HFF-Myc (cell line): ENCODE results near the gene EEPD1.

Experiments used
- DNase-seq: peaks from one replicate; pipeline ENCODE4 v3.0.0-alpha.2; 2011; ENCODE audit warnings: low read depth; ENCODE audit errors: extremely low read depth
- H3K4me3 ChIP-seq: replicated peaks from 2 replicates; pipeline ENCODE4 v1.5.1; 2011; ENCODE audit warnings: low read depth, mild to moderate bottlenecking, control low read depth, low read length
- TF ChIP-seq, protein P1 (sequence below): IDR thresholded peaks from 2 replicates; pipeline ENCODE4 v1.5.1; 2012; ENCODE audit warnings: mild to moderate bottlenecking, low read depth, low read length, control low read depth; ENCODE audit errors: missing control alignments

Gene EEPD1

GRCh38 chr7:36273836-36274235, 120.8 kb downstream of the EEPD1 start:
- H3K4me3 ChIP-seq, result no peak overlapping the region
- TF ChIP-seq, protein P1, sequence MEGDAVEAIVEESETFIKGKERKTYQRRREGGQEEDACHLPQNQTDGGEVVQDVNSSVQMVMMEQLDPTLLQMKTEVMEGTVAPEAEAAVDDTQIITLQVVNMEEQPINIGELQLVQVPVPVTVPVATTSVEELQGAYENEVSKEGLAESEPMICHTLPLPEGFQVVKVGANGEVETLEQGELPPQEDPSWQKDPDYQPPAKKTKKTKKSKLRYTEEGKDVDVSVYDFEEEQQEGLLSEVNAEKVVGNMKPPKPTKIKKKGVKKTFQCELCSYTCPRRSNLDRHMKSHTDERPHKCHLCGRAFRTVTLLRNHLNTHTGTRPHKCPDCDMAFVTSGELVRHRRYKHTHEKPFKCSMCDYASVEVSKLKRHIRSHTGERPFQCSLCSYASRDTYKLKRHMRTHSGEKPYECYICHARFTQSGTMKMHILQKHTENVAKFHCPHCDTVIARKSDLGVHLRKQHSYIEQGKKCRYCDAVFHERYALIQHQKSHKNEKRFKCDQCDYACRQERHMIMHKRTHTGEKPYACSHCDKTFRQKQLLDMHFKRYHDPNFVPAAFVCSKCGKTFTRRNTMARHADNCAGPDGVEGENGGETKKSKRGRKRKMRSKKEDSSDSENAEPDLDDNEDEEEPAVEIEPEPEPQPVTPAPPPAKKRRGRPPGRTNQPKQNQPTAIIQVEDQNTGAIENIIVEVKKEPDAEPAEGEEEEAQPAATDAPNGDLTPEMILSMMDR, result no peak
- no peak for DNase-seq

DNA sequence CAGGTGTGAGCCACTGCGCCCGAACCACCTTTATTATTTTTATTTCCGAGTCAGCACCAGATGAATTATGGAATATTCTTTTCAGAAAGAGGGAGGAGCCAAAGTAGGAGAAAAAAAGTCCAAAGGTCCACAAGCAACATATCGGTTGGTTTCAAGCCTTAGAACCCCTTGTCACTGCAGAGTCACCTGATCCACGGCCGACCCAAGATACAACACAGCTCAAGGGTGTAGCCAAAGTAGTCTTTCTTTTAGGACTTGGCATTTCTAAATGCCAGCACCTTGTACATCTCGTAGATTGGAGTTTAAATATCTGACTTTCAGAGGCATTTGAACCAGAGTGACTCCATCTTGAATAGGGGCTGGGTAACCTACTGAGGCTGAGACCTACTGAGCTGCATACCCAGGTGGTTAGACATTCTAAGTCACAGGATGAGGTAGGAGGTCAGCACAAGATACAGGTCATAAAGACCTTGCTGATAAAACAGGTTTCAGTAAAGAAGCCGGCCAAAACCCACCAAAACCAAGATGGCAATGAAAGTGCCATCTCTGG, 122.8 kb downstream of the EEPD1 start:
- no peak overlapping the region for H3K4me3 ChIP-seq
- TF ChIP-seq, protein P1, result no peak
- no peak for DNase-seq

- H3K4me3 ChIP-seq, result no peak overlapping the region
- DNase-seq, result no peak
- TF ChIP-seq, protein P1, result no peak
Measured at GRCh38 chr7:36276428-36277248, 123.6 kb downstream of the EEPD1 start.

DNA sequence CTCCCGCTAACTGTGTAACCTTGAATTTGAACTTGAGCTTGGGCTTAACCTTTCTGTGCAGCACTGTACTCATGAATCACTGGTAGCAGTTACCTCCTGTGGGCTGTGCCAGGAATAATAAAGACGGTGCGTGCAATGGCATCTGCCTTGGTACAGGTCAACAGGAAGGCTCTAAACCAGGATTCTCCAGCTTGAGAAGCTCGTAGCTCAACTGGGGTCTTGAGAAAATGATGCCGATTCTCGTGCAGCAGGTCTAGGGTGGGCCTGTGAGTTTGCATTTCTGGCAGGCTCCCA, 124.1 kb downstream of the EEPD1 start:
- no peak for DNase-seq
- H3K4me3 ChIP-seq, result no peak overlapping the region
- TF ChIP-seq, protein P1, result no peak

DNA sequence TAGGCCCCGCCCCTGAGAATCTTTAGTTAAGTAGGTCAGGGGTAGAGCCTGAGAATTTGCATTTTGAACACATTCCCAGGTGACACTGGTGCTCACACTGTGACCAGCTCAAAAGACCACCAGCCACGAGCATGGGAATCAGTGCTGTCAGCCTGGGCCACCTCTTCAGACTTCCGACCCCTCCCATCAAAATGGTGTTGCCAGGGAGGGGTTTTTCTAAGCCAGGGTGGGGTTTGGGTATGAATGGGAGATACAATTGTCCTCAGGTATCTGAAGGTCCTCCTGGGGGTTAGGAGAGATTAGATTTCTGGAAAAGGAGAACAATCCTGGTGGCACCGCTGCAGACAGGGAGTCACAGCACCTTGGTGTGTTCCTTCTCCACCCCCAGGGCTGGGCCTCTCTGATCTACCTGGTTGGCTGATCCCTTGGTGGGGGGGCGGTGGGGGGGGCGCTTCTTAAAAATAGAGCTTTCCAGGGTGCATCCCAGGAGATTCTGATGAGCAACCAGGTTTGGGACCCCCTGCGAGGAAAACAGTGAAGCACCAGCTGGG, 125.1 kb downstream of the EEPD1 start:
- TF ChIP-seq, protein P1, result no peak
- DNase-seq, result no peak
- H3K4me3 ChIP-seq, result no peak overlapping the region

GRCh38 chr7:36278620-36279172, 125.6 kb downstream of the EEPD1 start:
- TF ChIP-seq, protein P1, result no peak
- no peak overlapping the region for H3K4me3 ChIP-seq
- DNase-seq, result peak; percentile 66
